H54 (cell line): Measurements from ENCODE around the gene RCOR1.
"Not testable (repeated sequence)": the region's sequence is repeated elsewhere in the genome, so short reads cannot be mapped to it uniquely, and the experiment has no call there.

Experiments
- DNase-seq: peaks from one replicate; pipeline ENCODE4 v3.0.0; 2011; ENCODE audit warnings: low spot score, mixed read lengths; ENCODE audit not compliant: insufficient read length
- FAIRE-seq: peaks from 3 replicates; lab custom pipeline; 2011; peaks lifted over from hg19 to GRCh38; lab: Jason Lieb, UNC
- POLR2A ChIP-seq: IDR thresholded peaks from 2 replicates; pipeline ENCODE4 v1.6.1; 2011; ENCODE audit warnings: low read depth, mild to moderate bottlenecking, low read length

Gene RCOR1

DNA sequence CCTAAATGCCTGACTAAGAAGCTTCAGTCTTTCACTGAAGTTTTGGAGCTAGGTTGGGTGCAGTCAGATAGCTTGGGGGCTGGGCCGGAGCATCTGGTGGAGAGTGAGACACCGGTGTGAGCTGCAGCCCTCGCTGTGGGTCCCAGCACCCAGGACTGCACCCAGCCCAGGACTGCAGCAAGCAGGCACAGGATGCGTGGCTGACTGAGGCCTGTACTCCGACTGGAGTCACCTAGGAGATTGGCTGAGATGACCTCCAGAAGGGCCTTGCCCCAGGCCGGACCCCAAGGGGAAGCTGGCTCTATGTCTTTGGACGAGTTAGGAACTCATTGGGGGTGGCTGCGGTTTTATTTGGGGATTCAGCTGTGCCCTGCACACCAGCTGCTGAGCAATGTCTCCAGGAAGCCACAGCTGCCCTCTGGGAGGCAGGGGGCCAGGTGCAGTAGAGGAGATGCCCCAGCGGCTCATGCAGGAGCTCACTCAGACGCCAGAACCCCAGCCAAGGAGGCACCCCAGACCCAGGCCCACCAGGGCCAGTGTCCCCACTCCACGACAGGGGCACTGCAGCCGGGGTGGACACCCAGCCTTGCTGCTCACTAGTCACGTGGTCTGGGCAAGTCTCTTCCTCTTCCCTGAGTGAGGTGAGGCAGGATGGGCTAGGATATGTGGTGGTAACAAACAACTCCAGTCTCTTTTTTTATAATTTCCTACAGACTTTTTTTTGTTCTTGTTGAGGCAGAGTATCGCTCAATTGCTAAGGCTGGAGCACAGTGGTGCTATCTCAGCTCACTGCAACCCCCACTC lies 31.8 kb upstream of the RCOR1 start:
- TF ChIP-seq POLR2A = no peak
- no peak for FAIRE-seq
- no peak for DNase-seq

DNA sequence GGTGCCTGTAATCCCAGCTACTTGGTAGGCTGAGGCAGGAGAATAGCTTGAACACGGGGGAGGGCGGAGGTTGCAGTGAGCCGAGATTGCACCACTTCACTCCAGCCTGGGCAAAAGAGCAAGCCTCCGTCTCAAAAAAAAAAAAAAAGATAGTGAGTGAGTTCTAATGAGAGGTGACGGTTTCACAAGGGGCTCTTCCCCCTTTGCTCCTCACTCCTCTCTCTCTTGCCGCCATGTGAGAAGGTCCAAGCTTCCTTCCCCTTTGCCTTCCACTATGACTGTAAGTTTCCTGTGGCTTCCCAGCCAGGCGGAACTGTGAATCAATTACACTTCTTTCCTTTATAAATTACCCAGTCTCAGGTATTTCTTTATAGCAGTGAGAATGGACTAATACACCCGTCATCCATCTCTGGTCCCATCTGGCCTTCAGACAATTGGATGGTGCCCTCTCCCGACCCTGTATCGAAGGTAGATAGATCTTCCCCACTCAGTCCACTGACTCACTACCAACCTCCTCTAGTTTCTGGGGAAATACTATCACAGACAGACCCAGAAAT lies 27.0 kb upstream of the RCOR1 start:
- TF ChIP-seq POLR2A = no peak
- FAIRE-seq (no peak), DNase-seq (no peak)

DNA sequence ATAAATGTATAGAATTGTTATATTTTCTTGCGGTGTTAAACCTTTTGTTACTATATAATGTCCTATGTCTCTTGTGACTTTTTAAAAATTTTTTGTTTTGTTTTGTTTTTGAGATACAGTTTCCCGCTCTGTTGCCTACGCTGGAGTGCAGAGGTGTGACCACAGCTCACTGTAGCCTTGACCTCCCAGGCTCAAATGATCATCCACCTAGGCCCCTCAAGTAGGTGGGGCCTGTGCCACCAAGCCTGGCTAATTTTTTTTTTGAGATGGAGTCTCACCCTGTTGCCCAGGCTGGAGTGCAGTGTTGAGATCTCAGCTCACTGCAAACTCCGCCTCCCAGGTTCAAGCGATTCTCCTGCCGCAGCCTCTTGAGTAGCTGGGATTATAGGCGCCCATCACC lies 26.5 kb upstream of the RCOR1 start:
- DNase-seq (no peak), FAIRE-seq (no peak)
- no peak for TF ChIP-seq POLR2A

DNA sequence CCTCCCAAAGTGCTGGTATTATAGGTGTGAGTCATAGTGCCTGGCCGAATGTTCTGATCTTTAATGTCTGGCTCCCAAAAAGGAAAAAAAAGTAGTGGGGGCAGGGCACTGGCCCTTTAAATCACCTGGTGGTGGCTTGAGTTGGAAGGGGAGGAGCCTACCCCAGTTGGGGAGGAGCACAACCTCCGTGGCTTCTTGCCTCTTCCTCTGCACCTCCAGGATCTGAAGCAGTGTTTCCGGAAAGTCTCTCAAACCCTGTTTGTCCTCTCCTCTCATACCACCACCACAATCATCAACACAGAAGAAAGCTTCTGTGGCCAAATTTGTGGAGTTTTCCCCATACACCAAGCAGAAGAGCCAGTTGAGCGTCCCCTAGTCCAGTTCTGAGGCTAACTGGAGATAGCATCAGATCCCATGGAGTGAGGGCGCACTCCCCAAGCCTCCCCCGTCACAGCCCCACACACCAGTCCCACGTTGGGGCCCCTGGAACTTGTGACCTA lies 24.3 kb upstream of the RCOR1 start:
- no peak for TF ChIP-seq POLR2A
- no peak for DNase-seq
- FAIRE-seq = peak; percentile 69

DNA sequence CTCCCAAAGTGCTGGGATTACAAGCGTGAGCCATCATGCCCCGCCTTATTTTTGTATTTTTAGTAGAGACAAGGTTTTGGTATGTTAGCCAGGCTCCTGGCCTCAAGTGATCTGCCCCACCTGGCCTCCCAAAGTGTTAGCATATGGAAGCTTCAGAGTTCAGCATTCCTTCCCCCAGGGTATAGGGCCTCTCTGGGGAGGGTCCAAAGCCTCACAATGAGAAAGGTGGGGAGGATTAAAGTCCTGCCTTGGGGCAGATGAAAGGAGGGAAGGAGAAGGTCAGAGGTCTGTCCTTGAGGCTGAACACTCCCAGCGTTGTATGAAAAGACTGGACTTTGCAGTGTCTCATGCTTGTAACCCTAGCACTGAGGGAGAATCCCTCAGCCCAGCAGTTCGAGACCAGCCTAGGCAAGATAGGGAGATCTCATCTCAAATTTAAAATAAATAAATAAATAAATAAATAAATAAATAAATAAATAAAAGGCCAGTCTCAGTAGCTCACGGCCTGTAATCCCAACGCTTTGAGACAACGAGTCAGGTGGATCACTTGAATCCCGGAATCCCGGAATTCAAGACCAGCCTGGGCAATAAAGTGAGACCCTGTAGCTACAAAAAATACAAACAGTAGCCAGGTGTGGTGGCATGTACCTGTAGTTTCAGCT lies 22.0 kb upstream of the RCOR1 start:
- FAIRE-seq = no peak
- DNase-seq = no peak
- no peak for TF ChIP-seq POLR2A

DNA sequence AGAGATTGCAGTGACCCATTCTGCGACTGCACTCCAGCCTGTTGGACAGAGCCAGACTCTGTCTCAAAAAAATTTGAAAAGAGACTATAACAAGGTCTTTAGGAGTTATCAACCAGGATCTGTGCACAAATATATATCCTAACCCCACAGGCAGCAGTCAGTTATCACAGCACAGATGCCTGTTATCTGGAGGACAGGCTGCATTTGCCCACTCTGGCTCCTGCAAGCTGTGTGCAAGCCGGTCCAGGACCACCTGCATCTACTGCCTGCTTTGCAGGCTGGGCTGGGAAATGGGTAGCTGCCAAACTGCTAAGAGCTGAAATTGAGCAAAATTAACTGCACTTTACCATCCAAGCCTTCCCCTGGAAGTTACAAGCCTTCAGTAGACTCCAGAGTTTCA lies 21.4 kb upstream of the RCOR1 start:
- DNase-seq (no peak), FAIRE-seq (no peak)
- TF ChIP-seq POLR2A = no peak

DNA sequence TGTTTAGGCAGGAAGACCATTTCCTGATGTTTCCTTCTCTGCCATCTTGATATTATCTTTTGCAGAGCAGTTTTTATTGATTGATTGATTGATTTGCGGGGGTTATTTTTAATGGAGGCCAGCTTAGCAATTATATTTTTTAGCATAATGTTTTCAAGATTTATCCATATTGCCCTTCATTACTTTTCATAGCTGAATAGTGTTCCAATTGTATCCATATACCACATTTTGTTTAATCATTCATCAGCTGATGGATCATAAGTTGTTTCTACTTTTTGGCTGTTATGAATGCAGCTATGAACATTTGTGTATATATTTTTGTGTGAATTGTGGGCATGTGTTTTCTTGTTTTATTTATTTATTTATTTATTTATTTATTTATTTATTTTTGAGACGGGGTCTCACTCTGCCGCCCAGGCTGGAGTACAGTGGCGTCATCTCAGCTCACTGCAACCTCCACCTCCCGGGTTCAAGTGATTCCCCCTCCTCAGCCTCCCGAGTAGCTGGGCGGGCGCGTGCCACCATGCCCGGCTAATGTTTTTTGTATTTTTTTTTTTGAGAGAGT lies 20.9 kb upstream of the RCOR1 start:
- FAIRE-seq (no peak), DNase-seq (no peak)
- TF ChIP-seq POLR2A = no peak

DNA sequence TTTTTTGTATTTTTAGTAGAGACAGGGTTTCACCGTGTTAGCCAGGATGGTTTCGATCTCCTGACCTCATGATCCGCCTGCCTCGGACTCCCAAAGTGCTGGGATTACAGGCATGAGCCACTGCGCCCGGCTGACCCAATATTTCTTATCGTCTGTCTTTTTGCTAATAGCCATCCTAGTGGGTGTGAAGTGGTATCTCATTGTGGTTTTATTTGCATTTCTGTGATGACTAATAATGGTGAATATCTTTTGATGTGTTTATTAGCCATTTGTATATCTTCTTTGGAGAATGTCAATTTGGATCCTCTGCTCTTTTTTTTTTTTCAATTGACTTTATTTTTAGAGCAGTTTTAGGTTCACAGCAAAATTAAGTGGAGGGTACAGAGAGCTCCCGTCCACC lies 19.3 kb upstream of the RCOR1 start:
- DNase-seq, FAIRE-seq: not testable (repeated sequence)

DNA sequence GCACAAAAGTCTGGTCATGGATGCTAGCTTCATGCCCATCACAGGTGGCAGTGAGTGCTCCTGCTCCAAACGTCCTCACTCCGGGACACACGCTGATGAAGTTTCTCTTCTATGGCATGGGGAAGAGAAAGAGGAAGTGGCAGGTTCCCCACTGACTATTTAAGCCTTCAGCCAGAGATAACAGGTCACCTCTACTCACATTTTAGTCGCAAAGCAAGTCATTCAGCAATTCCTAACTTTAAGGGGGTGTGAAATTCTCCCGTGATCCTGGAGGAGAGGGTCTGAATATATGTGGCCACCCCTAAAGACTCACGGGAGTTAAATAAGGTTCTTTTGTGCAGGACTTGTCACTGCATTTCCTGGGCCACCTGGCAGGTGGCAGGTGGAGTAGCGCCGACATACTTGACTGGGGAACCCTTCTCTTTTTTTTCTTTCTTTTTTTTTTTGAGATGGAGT lies 18.8 kb upstream of the RCOR1 start:
- FAIRE-seq (no peak), DNase-seq (no peak)
- no peak for TF ChIP-seq POLR2A

DNA sequence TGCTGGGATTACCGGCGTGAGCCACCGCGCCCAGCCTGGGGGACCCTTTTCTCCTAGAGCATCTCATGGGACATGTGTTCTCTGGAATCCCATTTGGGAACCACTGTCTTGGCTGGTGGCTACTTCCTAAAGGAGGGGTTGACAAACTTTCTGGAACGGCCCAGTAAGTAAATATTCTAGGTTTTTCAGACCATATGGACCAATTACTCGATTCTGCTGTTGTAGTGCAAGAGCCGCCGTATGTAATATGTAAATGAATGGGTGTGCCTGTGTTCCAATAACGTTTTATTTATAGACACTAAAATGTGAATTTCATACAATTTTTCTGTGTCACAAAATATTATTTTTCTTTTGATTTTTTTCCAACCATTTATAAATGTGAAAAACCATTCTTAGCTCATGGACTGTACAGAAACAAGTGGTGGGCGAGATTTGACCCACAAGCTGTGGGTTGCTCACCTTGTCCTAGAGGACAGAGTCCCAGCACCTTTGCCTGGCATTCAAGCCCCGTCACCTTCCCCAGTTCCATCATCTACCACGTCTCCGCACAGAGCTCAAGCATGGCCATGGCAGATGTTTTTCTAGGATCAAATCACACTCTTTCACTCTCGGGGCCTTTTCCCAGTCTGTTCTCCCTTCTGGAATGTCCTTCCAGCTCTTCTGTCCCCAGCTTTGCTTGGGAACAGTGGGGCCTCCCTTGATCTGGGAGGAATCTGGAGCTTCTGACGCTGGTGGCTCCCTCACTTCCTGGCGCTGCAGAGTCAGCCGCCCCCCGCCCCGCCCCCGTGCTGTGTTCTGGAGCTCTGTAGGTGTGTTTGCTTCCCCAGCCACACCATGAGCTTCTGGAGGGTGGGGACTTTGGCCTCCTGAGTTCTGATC lies 17.9 kb upstream of the RCOR1 start:
- TF ChIP-seq POLR2A = no peak
- FAIRE-seq (no peak), DNase-seq (no peak)

DNA sequence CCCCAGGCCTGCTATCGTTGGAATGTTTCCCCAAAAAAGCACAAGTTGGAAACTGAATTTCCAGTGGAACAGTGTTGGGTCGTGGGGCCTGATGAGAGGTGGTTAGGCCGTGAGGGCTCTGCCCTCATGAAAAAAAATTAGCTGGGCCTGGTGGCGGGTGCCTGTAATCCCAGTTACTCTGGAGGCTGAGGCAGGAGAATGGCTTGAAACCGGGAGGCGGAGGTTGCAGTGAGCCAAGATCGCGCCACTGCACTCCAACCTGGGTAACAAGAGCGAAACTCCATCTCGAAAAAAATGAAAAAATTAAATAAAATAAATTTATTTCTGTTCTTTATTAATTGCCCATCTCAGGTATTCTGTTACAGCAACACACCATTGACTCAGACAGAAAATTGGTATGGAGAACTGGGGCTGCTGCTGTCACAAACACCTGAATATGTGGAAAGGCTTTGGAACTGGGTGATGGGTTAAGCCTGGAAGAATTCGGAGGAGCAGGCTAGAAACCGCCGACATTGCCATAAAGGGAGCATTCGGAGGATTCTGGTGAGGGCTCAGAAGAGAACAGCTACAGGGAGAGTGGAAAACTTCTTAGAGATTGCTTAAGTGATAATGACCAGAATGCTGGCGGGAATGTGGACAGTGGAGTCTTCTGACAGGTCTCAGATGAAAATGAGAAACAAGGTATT lies 17.1 kb upstream of the RCOR1 start:
- TF ChIP-seq POLR2A = no peak
- DNase-seq (no peak), FAIRE-seq (no peak)

DNA sequence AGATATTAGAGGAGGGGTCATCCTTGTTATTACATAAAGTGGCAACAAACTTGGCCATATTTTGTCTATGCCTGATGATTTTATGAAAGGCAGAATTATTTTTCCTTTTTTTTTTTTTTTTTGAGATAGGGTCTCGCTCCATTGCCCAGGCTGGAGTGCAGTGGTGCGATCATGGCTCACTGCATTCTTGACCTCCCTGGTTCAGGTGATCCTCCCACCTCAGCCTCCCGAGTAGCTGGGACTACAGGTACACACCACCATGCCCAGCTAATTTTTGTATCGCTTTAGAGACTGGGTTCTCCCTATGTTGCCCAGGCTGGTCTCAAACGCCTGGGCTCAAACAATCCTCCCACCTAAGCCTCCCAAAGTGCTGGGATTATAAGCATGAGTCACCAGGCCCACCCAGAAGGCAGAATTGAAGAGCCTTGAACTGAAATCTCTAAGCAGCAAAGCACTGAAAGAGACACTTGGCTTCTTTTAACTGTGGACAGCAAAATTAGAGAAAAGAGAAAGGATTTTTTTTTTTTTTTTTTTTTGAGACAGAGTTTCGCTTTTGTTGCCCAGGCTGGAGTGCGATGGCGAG lies 16.5 kb upstream of the RCOR1 start:
- DNase-seq, FAIRE-seq: not testable (repeated sequence)
